Mucosa of descending colon (tissue), 3 donors: Measurements from ENCODE around the gene HMGB4. TPM values are rescaled to one million over a fixed set of nuclear protein-coding genes. Genes with fewer than 3 reads are reported as not detected.

Source experiments
- ATAC-seq: fragments of 200-7000 bp; cut with Tn5 transposase; one replicate; pipeline ENCODE4 v1.9.1; 2020; ENCODE audit warnings: mild to moderate bottlenecking, moderate library complexity
- DNase-seq, 3 donors: peaks; one replicate each; pipeline ENCODE4 v3.0.0-alpha.2; 2020
- H3K36me3 ChIP-seq: fragments of 200-600 bp; one replicate; pipeline ENCODE4 v1.8.0; 2021; ENCODE audit warnings: low read depth, mild to moderate bottlenecking
- H3K4me1 ChIP-seq: fragments of 200-600 bp; one replicate; pipeline ENCODE4 v1.8.0; 2021; ENCODE audit warnings: low read depth, mild to moderate bottlenecking
- H3K4me3 ChIP-seq: fragments of 200-600 bp; one replicate; pipeline ENCODE4 v1.8.0; 2021; ENCODE audit warnings: mild to moderate bottlenecking
- H3K9me3 ChIP-seq: fragments of 200-600 bp; one replicate; pipeline ENCODE4 v1.8.0; 2021; ENCODE audit warnings: mild to moderate bottlenecking
- CTCF ChIP-seq: fragments of 200-600 bp; IDR thresholded peaks from one replicate; pipeline ENCODE4 v1.8.0; 2022; ENCODE audit warnings: antibody characterized with exemption, mild to moderate bottlenecking
- intact Hi-C, 2 donors: fragments of 100-400 bp; cut with DNase I in 1 of 2; cut with micrococcal nuclease in 1 of 2; formaldehyde crosslinking; loops; one replicate each; pipeline versions ENCODE4 v1.11.0 to v1.11.1; 2022; cut with DNase I, micrococcal nuclease
- total RNA-seq, 3 donors: library from RNA; stranded (reverse); fragmentation: NEBNext Ultra II Directional in 2 of 3; extraction: Animal tissue kit (Norgen Biotek cat#: 25700) in 2 of 3; gene quantifications; one replicate each; pipeline versions ENCODE4 v1.2.1 to v1.2.4, GENCODE V29; 2021 to 2023
- donor health status: DM: no; HTN: no; CAD: no; lungs with moderate emphysema.
- donor health status: DM: no; HTN: no; CAD: no.
- donor health status: DM: no; HTN: yes; CAD: no.

HMGB4 gene
- total RNA-seq, 3 donors from 2014 or later: not detected

DNA sequence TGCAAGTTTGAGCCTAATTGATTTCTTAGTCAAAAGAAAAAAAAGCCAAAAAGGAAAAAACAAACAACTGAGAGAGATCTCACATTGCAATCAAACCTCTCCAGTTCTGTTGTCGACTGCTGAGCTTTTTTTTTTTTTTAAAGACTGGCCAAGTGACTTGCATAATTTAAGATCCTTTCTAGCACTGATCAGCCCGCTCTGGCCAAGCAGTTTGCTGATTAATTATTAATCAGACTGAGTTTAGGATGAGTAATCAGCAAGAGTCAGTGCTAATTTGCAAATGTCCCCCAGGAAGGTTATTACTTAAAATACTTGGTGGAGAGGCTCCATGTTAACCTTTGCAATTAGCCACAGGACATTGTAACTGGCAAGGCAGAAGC lies 39.3 kb downstream of the HMGB4 start:
- TF ChIP-seq CTCF: no peak
- no peak overlapping the region for H3K4me3 ChIP-seq
- no peak for DNase-seq
- H3K9me3 ChIP-seq: no peaks in the 10 kb centered on the region
- no peaks in the 10 kb centered on the region for H3K36me3 ChIP-seq
- H3K4me1 ChIP-seq: no peaks in the 10 kb centered on the region
- intact Hi-C loops: no loop called here
- no peak for ATAC-seq

- ATAC-seq: no peak
- no peak overlapping the region for H3K4me3 ChIP-seq
- intact Hi-C loops: no loop called here
These were observed 41.4 kb downstream of the HMGB4 start for GRCh38 chr1:33905241-33905640.

GRCh38 chr1:33906156-33906555 lies 42.3 kb downstream of the HMGB4 start:
- intact Hi-C loops: no loop called here
- H3K9me3 ChIP-seq: no peaks in the 10 kb centered on the region
- no peak for ATAC-seq
- TF ChIP-seq CTCF: no peak
- no peak for DNase-seq
- no peaks in the 10 kb centered on the region for H3K4me1 ChIP-seq
- no peak overlapping the region for H3K4me3 ChIP-seq
- no peaks in the 10 kb centered on the region for H3K36me3 ChIP-seq

More at GRCh38 chr1:33905241-33905640, 41.4 kb downstream of the HMGB4 start:
- Histone ChIP-seq H3K36me3 (no peaks in the 10 kb centered on the region), H3K4me1 (no peaks in the 10 kb centered on the region), H3K9me3 (no peaks in the 10 kb centered on the region)
- no peak for TF ChIP-seq CTCF
- no peak for DNase-seq

DNA sequence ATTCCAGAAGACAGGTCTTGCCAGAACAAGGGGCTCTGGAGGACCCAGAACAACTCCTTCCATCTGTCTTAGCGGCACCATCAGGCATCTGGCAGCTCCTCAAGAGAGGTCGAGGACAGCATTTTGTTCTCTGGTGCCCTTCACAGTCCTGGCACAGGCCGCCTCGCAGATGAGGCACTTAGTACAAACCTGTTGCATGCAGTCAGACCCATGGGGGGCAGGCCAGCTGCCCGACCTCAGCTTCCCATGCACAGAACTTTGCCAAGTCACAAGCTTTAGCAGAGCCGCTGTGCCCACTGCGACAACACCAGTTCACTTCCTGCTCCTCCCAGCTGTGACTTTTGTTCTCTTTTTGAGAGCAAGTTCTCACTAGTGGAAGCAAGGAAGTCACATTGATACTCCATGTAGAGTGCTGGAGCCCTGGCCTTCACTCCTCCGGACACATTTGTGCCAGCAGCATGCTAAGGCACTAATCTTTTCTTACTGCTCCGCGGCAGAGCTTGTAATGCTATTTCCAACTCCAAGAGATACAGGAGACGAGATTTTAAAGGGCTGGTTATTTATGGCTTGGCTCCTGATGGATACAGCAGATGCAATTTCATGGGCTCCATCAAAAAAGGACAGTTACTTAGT lies 44.6 kb downstream of the HMGB4 start:
- DNase-seq (no peak), ATAC-seq (no peak)
- Histone ChIP-seq H3K36me3 (no peaks in the 10 kb centered on the region), H3K4me3 (no peak overlapping the region), H3K9me3 (no peaks in the 10 kb centered on the region), H3K4me1 (no peaks in the 10 kb centered on the region)
- TF ChIP-seq CTCF: no peak
- intact Hi-C loops: no loop called here
